NCI-H345 treated with DMSO at 0.1 percent for 48 hours (cell line): ENCODE measurements around the gene BRAP.
A peak's percentile ranks its signal among the peaks of the same experiment; 100 is the strongest.
"Not testable (repeated sequence)": the region's sequence is repeated elsewhere in the genome, so short reads cannot be mapped to it uniquely, and the experiment has no call there.

Source experiments
- DNase-seq: peaks from one replicate; lab custom pipeline; 2025; ENCODE audit not compliant: unreplicated experiment; lab: John Stamatoyannopoulos, UW

BRAP gene

GRCh38 chr12:111624540-111624939 is 61.2 kb downstream of the BRAP start:
- no peak for DNase-seq

GRCh38 chr12:111617841-111618240 is 67.9 kb downstream of the BRAP start:
- DNase-seq = not testable (repeated sequence)

GRCh38 chr12:111616177-111616623 is 69.6 kb downstream of the BRAP start:
- DNase-seq = no peak

GRCh38 chr12:111607239-111607638 is 78.5 kb downstream of the BRAP start:
- DNase-seq = no peak

GRCh38 chr12:111606767-111607230 is 79.0 kb downstream of the BRAP start:
- DNase-seq = no peak

GRCh38 chr12:111605911-111606766 is 79.6 kb downstream of the BRAP start:
- no peak for DNase-seq

- DNase-seq = not testable (repeated sequence)
Measured at GRCh38 chr12:111602857-111603256, 82.9 kb downstream of the BRAP start.

- DNase-seq = no peak
Measured at GRCh38 chr12:111602348-111602747, 83.4 kb downstream of the BRAP start.

- not testable (repeated sequence) for DNase-seq
Measured at GRCh38 chr12:111600986-111601385, 84.8 kb downstream of the BRAP start.

- DNase-seq = no peak
Measured at GRCh38 chr12:111600205-111600642, 85.5 kb downstream of the BRAP start.

- DNase-seq = peak; percentile 64
Measured at GRCh38 chr12:111599453-111600204, 86.1 kb downstream of the BRAP start.

GRCh38 chr12:111598637-111599452 is 86.9 kb downstream of the BRAP start, which contains the start of gene ATXN2:
ATXN2 (minus strand) TSS chr12:111599315; CDS start chr12:111599034, 281 bp downstream.
- DNase-seq = peak; percentile 30

GRCh38 chr12:111597831-111598636 is 87.7 kb downstream of the BRAP start:
- no peak for DNase-seq

GRCh38 chr12:111596985-111597830 is 88.5 kb downstream of the BRAP start:
- no peak for DNase-seq

- DNase-seq = not testable (repeated sequence)
Measured at GRCh38 chr12:111595341-111595835, 90.4 kb downstream of the BRAP start.
